DMS114 treated with DMSO at 0.1 percent for 48 hours (cell line): ENCODE data around the gene VMAC.
A peak's percentile ranks its signal among the peaks of the same experiment; 100 is the strongest.

ENCODE experiments used
- DNase-seq: peaks from one replicate; lab custom pipeline; 2025; ENCODE audit not compliant: unreplicated experiment; lab: John Stamatoyannopoulos, UW

The VMAC gene

DNA sequence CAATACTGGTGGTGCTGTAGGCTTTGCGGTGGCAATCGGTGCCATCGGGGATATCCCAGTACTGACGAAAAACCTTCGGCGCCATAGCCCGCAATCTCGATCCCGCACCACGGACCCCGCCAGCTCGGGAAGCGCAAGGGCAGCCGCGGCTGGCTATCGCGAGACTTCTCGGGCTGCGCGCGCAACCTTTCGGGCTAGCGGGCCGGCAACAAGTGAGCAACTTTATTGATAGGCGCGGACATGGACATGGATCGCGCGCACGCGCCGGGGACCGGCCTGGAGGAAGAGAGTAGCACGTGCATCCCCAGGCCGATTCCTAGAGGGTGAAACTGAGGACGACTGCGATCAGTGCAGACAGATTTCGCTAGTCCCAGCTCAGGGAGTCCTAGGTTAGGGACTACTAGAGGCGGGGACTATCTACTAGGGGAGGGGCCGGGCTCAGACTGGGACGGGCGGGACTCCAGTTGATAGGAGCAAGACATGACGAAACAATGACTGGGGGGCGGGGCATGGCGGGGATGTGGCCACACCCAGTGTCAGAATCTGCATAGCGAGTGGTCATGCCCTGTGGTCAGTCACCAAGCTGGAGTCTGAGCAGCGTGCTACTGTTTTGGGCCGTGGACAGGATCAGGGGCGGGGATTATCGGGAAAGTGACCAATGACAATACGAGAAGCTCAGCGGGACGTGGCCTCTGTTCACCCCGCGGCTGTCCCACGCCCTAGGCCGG is 884 bp upstream of the VMAC start, which contains the start of gene NDUFA11:
NDUFA11 (minus strand) TSS at position 167 of the 728 bp plus-strand sequence; CDS start at position 85, 82 bp downstream.
- DNase-seq: peak; percentile 91

- DNase-seq: no peak
These were observed 574 bp downstream of the VMAC start for GRCh38 chr19:5905114-5905778.

- no peak for DNase-seq
These were observed 2.6 kb downstream of the VMAC start for GRCh38 chr19:5907241-5907640.

DNA sequence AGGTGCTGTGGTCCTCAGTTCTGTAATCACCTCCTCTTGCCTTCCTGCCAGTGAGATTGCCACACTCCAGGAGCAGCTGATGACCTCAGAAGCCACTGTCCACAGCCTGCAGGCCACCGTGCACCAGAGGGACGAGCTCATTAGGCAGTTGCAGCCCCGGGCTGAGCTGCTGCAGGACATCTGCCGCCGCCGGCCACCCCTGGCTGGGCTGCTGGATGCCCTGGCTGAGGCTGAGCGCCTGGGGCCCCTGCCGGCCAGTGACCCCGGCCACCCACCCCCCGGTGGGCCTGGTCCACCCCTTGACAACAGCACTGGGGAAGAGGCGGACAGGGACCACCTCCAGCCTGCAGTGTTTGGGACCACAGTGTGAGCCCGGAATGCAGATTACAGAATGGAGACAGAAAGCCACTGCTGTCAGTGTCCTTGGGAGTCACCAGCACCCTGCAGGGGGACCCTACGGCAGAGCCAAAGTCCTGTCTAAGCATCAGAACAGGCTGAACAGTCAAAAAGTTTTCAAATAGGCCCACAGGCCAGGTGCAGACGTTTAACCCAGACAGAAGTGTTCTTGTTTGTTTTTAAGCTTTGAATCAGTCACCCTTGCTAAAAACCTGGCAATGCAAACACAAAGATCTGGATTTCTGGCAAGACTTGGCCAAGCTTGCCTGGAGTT is 4.2 kb downstream of the VMAC start:
- DNase-seq: no peak

DNA sequence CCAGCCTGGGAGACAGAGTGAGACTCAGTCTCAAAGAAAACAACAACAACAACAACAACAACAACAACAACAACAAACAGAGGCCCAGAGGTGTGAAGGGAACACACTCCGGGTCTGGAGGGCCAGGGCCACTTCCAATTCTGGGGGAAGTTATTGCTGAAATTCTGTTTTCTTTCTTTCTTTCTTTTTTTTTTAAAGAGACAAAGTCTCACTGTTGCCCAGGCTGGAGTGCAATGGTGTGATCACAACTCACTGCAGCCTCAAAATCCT is 5.9 kb downstream of the VMAC start:
- DNase-seq: no peak

DNA sequence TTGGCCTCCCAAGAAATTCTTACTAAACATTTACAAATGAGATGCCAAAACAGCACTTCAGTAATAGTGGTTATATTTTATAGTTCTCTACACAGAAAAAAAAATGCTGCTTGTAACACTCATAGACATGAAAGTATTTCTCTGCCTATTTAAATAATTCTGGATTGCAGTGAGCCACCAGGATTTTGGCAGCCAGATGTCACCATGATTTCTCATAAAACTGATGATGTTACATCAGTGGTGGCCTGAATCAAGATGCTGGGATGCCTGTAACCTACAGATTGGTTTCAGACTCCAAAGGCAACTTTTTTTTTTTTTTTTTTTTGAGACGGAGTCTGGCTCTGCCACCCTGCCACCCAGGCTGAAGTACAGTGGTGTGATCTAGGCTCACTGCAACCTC is 6.7 kb downstream of the VMAC start:
- DNase-seq: no peak

DNA sequence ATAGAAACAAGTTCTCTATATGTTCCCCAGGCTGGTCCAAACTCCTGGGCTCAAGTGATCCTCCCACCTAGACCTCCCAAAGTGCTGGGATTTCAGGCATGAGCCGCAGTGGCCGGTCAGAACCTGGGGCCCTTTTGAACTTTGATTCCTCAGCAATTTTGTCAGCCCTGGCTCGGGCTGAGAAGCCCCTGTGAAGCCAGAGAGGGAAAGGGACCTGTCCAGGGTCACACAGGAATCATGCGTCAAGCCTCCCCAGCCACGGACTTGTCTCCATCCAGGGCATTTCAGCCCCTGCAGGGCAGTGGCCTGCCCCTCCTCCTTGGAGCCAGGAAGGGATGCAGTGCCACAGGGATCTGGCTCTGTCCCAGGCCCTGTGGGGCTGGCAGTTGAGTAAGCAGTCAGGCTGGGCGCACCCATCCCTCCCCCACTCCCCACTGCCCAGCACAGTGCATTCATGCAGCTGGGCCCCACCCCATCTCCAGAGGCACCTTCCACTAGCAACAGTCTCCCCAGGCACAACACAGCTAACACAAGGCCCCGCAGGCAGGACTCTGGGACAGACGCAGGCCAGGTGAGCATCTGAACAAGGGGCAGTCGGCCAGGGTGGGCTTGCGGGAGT is 9.2 kb downstream of the VMAC start, which contains the start of gene CAPS:
CAPS (plus strand) TSS at position 516 of the 619 bp plus-strand sequence. CDS start 153 bp downstream, outside the sequence.
- no peak for DNase-seq

GRCh38 chr19:5914358-5914774 is 9.7 kb downstream of the VMAC start:
- DNase-seq: no peak

GRCh38 chr19:5914946-5915781 is 10.5 kb downstream of the VMAC start:
- no peak for DNase-seq

DNA sequence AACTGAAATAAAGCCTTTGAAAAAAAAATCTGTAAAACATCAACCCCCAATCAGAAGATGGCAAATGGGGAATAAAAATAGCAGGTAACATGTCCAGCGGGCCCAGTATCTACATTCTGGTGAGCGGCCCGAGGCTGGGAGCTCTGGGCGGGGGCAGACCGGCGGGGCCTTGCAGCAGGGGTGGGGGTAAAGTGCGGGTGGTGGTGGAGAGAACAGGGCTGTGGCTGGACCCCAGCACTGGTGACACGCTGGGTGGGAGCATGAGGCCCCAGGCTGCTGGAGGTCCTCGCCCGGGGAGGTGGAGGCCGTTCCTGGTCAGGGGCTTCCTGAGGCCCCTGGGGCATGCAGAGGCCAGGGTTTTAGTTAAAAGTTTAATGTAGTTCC is 11.1 kb downstream of the VMAC start:
- no peak for DNase-seq

- no peak for DNase-seq
These were observed 11.6 kb downstream of the VMAC start for GRCh38 chr19:5916181-5916708.

GRCh38 chr19:5917431-5918107 is 12.9 kb downstream of the VMAC start:
- DNase-seq: no peak

GRCh38 chr19:5918463-5919079 is 13.9 kb downstream of the VMAC start:
- DNase-seq: no peak

DNA sequence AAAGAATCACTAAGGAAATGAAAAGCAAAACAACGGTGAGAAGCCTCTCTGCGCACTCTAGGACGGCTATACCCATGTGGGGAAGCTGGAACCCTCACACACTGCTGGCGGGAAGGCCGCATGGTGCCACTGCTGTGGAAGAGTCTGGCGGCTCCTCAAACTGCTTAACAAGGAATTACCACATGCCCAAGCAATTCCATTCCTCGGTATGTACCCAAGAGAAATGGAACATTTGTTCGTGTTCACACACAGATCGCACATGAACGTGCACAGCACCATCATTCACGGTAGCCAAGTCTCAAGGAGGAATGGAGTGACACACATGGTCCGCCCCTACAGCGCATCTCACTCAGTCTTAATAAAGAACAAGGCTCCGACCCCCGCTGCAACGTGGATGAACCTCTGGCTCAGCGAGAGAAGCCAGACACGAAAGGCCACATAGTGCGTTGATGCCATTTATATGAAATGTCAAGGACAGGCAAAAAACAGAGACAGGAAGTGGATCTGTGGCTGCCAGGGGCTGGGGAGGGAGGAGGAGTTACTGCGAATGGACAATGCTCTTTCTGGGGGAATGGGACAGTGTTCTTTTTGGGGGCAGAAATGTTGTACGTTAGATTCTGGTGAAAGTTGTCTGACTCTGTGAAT is 17.0 kb downstream of the VMAC start:
- DNase-seq: no peak

DNA sequence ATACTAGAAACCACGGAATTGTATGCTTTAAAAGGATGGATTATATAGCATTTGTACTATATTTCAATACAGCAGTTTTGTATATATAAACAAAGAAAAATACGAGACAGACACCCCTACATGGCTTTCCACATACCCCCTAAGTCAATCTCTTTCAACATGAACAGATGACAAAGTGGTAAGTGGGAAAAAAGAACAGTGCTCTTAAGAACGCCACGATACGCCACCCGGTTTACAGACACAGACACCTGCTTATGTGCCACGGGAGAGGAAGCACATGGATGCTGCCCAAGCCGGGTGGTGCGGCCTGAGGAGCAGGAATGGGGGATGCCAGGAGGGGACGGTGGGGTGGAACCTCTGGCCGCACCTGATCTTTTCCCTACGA is 17.5 kb downstream of the VMAC start:
- no peak for DNase-seq

- DNase-seq: no peak
These were observed 18.7 kb downstream of the VMAC start for GRCh38 chr19:5923356-5923755.

DNA sequence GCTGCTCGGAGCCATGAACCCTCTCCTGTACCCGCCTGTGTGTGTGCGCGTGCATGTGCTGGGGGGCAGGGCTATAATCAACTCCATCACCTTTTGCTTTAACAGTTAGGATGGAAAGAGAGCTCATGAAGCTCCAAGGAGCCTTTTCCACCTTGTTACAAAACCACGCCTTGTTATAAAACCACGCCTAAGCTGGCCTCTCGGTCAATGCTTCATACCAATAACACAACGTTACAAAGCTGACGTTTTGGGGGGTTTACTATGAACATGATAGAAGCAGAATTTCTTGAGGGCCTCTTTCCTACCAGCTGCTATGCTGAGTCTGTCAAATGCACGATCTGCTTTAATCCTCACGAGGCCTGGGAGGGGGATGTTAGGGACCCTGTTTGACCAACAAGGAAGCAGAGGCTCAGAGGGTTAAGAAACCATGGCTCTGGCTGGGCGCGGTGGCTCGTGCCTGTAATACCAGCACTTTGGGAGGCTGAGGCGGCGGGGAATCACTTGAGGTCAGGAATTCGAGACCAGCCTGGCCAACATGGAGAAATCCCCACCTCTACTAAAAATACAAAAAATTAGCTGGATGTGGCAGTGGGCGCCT is 21.3 kb downstream of the VMAC start:
- no peak for DNase-seq

- no peak for DNase-seq
These were observed 22.2 kb downstream of the VMAC start for GRCh38 chr19:5926641-5927440.
